Urothelium cell line (cell line): ENCODE measurements around the gene PPFIA4.

Experiments used
- DNase-seq: peaks from one replicate; pipeline ENCODE4 v3.0.0; 2011; ENCODE audit warnings: low spot score, mixed read lengths
- FAIRE-seq: peaks from 2 replicates; lab custom pipeline; 2011; peaks lifted over from hg19 to GRCh38; lab: Jason Lieb, UNC

Gene PPFIA4

DNA sequence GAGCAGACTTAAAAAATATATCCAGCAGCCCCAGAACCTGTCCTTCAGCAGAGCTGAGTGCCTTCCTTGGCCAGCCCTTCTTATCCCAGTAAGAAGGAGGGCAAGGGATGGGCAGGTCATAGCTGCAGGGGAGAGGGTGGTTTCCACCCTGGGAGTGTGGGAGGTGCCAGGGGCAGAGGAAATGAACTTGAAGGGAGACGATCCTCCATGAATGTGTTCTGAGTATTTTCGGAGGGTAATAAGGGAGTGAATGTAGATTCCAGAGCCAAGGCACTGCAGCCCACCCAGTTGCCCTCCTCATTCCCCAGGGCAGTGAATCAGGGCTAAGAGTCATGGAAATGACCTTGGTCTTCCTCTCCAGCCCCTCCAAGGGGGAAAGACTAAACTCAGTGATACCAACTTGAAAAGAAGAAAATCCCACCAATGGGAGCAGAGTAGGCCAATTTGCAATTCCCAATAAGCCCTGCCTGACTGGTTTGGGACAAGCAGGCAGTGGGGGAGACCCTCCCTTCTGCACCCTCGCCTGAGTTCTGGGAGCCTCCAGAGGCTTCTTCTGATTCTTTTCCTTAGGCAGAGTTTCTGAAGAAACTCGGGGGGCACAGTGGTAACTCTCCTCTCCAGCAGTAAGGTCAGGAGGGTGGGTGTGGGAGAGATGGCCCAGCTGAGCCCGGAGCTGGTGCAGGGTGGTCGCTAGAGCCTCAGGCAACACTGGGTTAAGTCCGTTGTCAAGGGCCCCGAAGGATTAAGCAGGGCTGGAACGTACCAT, 55.4 kb downstream of the PPFIA4 start:
- FAIRE-seq, result no peak
- no peak for DNase-seq

DNA sequence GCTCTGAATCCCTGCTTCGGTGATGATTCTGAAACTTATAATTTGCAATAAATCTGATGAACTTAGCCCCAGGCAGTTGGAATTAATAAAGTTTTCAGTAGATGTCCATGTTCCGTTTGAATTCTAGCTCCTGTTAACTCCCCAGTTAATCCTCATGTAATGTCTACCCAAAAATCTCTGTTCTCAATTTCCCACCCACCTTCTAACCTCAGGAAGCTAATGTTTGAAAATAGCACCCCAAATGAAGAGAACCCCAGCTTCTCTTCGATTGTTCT, 55.9 kb downstream of the PPFIA4 start:
- no peak for DNase-seq
- no peak for FAIRE-seq

DNA sequence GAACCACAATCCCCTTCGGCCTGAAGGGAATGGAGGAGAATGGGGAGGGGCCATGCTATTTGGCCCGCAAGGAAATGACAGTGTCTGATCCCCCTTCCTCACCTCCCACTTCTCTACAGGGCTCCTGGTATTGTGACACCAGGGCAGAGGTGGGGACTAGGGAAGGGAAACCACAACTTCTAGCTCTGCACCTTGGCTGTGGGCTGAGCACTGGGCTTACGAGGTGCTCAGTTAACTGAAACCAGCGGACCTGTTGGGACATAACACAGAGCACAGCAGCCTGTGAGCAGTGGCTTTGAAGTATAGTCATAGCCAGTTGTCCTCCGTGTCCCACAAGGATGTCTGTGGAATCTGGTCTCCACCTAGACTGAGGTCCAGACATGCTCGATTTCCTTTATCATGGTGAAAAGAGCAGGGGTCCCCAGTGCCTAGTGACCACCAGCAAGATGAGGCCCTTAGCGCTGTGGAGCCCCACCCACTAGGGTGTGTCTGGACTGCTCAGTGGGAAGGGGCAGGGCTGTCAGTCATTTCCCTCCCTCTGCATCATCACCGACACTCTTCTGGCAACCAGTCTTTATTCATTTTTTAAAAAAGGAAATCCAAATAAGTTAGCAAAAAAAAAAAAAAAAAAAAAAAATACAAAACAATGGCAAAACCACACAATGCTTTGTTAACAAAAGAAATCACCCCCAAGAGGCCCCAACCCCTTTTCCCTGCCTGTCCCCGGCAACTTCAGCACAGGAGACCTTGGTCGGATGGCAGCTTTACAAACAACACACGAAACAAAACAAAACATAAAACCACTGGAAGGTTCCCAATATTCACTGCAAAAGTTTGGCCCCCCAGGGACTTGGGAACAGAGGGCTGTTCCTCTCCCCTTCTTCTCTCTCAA, 56.5 kb downstream of the PPFIA4 start:
- FAIRE-seq (no peak), DNase-seq (no peak)

DNA sequence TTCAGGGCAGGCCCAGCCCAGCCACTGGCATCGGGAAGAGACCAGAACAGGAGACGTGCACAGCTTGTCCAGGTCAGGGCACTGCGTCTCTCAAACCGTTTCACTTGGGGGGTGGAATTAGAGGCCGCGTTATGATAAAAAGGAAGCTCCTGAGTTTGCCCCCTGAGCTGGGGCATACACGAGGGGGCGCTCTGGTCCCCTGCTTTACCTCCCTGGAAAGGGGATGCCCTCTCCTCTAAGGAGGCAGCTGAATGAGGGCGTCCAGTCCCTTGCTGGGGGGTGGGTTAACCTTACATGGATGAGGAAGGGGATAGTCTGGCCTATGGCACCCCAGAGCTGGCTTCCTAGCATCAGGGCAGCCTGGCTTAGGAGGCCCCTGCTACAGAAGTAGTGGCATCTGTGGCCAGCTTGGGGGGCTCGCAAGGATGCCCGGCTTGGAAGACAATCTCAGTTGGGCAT, 57.2 kb downstream of the PPFIA4 start:
- no peak for FAIRE-seq
- no peak for DNase-seq

DNA sequence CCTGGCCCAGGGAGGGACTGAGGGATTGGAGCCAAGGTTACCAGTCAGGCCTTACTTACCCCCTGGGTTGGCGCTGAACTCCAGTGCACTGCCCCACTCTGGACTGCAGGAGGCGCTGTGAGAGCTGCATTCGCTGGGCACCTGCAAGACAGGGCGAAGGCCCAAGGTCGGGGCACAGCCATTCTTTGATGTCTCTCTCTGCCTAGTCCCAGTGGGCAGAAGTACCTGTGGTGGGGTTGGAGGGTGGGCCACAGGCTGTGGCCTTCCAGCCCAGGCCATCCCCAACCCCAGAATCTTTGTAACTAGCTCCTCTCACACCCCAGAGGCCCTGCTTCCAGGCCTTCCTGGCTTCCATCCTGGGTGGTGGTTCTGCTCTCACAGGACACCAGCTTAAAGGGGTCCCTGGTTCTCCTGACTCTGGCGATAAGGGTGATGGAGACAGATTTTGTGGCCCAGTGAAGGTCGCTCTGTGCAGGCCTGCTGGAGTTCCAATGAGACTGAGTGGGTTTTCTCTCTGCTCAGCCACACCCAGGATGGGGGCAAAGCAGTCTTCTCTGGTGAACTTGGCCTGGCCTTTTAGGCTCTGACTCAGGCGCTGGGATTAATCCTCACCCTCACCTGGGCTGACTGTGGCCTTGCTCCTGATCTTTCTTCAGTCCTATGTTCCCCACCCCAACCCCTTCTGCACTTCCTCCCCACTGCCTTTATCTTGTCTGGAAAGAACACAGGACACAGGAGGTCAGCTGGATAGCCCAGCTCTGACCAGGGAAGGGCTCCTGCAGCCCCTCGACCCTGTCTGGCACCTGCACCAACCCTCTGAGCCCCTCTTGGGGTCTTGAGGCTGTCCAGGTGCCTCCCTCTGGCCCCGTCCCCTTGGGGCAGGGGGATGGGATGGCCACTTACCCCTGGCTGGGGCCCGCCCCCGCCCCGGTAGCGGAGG, 58.6 kb downstream of the PPFIA4 start:
- FAIRE-seq, result no peak

DNA sequence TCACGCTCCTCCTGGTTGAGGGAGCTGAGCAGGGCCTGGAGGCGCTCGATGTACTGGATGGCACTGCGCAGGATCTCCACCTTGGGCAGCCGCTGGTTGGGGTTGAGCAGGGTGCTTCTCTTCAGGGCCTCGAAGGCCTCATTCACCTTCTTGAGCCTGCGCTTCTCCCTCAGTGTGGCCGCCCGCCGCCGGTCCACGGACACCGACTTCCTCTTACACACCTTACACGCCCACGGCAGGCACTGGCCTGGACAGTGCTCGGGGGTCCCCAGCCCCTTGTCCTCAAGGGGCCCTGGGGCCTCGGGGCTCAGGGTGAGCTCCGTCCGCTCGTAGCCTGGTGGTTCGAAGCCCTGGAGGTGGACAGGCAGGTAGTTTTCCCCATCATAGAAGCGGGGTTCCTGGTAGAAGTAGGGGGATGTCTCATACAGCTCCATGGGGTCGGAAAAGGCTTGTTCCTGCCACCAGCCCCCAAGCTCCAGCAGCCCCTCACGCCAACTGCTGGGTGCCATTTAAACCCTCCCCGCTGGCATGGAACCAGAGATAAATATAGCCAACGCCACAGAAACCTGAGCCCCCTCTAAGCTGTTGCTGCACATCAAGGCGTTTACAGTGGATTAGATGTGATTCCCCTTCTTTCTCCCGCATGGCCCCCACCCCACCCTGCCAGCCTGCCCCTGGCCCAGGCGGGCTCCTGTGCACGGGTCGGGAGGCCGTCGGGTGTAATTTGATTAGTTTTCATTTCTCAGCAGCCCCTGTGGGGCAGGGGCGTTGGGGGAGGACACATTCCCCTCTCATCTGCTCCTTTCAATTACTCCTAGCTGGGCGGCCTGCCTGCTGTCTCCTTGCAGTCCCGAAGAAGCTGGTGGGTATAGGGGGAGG, 59.5 kb downstream of the PPFIA4 start, which contains the start of gene MYOG:
TSS of gene MYOG (minus strand) at position 485 of the 879 bp plus-strand sequence. CDS start at position 434, 51 bp downstream.
- FAIRE-seq, result no peak
- no peak for DNase-seq

More for the DNA sequence above, 58.6 kb downstream of the PPFIA4 start:
- DNase-seq, result no peak

DNA sequence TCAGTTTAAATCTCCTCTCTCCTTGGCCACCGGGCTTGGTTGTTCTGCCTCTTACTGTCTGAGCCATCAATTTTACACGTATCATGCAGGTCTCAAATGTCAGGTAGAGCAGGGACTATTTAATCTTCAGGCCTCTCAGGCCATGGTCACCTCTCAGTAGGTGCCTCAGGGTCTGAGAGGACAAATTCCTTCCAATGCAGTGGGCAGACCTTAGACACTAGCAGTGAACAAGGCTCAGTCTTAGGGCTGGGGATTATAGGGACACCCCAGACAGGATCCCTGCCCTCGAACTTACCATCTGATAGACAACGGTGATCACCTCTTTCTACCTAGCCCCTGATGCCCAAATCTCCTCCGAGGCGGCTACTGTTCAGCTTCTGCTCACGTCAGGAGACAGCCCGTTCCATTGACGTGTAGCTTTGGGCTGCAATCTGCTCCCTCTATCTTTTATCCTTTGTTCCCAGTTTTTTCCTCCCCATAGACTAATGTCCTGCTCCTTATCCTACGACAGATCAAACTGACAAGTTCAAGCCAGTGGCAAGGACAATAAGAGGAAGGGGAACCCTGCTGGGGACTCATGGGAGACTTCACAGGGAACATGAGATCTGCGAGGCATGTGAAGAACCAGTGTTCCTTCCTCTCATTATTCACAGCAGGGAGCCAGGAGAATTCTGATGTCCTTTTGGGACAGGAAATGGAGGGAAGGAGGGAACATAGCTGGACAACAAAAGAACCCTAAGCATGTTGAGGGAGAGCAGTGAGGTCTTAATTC, 60.9 kb downstream of the PPFIA4 start:
- FAIRE-seq (no peak), DNase-seq (no peak)

DNA sequence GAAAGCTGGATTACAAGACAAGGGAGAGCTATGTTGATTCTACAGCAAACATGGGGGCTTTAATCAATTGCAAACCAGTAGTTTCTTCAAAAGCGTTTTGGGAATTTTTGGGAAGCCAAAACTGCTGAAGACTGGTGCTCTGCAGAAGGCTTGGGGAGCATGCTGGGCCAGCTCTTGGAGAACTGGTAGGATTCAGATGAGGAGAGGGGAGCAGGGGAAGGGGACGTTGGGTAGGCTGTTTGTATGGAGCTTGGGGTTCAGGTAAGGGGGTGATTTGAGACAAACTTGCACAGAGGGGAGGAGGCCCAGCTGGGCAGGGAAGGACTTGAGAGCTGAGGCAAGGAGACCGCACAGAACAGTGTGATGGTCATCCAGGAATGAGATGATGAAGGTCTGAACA, 62.1 kb downstream of the PPFIA4 start:
- FAIRE-seq (no peak), DNase-seq (no peak)

DNA sequence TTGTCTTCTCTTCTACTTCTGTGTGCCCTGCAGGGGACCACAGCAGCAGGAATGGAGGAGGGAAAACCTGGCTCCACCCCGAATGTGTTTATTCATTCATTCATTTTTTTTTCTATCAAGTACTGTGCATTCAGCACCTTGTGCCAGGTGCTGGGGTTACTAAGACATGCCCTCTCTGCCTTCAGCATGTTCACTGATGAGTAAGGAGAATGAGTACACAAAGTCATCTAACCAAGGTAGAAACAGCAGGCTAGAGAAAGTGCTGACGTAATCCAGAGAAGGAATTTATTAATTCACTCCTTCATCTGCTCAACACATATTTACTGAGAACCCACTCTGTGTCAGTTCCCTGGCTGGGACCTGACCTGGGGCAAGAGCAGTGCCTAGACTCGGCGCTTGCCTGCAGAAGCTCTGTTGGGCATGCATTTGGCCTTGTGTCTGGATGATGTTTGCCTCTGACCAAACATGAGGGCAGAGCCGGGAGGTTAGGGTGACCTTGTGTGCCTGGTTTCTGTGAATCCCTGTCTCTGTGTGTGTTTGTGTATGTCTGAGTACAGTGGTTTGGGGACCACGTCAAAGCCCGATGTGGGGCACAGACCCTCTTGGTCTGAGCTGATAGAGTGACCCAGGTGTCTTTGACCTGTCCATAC, 62.8 kb downstream of the PPFIA4 start:
- FAIRE-seq, result no peak
- no peak for DNase-seq

DNA sequence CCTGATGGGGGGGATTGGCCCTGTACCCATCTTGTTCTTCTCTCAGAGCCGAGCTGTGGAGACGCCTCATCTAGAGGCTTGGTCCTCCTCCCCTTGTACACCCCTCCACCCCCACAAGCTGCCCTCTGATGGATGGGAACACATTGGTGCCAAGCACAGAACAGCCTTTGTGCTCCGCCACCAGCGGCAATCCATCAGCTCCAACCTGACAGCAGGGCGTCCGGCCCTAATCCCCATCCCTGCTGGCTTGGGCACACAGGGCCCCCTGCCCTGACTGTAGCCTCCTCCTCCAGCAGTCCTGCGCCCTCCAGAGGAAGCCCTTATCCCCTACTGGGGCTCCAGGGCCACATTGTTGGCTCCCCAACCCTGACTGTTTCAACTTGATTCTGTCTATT, 63.4 kb downstream of the PPFIA4 start:
- no peak for FAIRE-seq
- no peak for DNase-seq

DNA sequence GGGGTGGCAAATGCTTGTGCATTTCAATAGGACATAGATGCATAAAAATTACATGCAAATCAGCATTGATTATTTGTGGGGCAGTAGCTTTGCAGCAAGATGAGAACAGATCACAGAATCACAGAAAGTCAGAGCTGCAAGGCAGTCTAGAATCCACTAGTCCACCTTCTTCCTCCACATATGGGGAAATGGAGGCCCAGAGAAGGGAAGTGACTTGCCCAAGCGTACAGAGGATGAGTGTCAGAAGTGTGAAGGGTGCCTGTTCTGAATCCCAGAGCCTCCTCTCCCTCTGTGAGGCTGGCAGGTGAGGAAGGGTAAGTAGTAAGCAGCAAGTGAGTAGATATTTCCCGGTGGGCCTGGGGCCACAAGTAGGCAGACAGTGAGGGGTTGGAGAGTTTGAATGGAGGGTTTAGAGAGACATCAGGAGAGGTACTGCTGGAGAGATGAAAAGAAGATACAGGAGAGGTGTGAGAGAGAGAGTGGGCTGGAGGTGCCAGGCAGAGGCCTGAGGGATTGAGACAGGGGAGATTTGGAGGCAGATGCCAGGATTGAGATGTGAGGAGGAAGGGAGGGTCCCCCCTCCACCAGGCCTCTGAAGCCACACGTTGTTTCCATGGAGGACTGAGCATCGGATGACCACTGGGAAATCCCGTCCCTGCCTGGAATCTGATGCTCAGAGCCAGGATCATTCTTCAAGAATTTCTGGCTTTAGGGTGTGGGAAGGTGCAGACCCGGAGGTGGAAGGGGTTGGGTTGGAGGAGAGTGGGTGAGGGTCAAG, 64.3 kb downstream of the PPFIA4 start:
- no peak for FAIRE-seq
- DNase-seq, result no peak

DNA sequence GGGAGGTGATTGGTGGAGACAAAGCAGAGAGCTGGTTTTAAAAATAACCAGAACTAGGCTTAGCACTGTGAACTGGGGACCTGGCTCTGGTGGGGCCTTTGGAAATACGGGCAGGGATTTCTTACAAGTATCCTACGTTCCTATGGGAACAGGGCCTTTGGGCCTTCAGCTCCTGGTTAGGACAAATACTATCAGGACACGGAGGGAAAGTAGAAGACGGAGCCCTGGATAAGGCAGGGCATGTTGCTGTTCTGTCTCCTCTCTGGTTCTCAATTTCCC, 64.8 kb downstream of the PPFIA4 start:
- FAIRE-seq, result no peak
- DNase-seq, result no peak

DNA sequence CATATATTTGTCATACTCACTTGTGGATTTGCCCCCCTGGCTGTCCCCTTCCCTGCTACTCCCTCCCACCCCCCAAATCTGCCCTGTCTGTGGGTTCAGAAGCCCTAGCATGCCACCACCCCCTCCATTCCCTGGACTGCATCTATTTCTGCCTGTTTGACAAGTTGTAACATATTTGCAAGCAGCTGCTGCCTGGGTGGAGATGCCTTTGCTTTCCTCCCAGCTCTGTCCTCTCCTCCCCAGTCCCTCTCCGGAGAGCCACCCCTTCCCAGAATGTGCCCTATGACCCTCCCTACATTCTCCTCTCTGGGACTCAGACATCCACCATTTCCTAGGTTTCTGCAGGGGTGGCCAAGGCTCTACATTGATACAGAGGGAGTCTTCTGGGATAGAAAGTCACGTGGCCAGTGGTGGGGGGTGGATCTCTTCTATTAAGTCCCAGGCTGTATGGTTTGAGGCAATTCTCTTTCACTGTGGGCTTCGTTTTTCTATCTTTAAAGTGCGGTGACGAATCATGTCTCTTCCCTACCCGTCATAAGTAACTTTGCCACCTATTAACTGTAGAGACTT, 65.6 kb downstream of the PPFIA4 start:
- FAIRE-seq (no peak), DNase-seq (no peak)

DNA sequence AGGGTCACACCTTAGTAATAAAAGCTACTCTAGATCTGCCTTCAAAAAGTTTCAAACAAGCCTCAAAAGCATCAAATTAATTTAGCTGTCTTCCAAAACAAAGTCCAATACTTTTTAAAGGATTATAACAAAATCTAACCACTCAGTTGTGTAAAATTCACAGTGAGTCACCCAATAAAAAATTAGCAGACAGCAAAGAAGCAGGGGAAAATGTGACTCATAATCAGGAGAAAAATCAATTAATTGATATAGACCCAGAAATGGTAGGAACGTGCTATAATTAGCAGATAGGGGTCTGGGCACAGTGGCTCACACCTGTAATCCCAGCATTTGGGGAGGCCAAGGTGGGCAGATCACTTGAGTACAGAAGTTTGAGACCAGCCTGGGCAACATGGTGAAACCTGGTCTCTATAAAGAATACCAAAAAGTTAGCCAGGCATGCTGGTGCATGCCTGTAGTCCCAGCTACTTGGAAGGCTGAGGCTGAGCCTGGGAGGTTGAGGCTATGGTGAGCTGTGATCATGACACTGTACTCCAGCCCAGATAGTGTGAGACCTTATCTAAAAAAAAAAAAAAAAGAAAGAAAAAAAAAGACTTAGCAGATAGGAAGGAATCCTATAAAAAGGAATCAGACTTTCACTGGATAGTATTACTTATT, 67.6 kb downstream of the PPFIA4 start:
- DNase-seq (no peak), FAIRE-seq (no peak)

DNA sequence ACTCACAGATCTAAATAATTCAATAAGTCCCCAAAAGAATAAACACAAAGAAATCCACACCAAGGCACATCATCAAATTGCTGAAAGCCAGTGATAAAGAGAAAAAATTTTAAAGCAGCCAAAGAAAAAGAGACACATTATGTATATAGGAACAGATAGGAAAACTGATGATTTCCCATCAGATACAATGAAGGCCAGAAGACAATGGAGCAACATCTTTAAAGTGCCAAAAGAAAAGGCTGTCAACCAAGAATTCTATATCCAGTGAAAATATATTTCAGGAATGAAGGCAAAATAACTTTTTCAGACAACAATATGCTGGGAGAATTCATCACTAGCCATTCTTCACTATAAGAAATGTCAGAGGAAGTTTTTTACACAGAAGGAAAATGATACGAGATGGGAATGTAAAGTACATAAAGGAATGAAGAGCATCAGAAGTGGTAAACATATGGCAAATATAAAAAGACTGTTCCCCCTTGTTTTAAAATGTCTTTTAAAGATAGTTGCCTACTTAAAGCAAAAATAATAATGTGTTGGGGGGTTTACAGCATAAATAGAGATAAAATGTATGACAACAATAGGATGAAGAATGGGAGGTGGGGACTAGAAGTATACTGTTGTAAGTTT, 68.9 kb downstream of the PPFIA4 start:
- FAIRE-seq, result no peak
- DNase-seq, result no peak

DNA sequence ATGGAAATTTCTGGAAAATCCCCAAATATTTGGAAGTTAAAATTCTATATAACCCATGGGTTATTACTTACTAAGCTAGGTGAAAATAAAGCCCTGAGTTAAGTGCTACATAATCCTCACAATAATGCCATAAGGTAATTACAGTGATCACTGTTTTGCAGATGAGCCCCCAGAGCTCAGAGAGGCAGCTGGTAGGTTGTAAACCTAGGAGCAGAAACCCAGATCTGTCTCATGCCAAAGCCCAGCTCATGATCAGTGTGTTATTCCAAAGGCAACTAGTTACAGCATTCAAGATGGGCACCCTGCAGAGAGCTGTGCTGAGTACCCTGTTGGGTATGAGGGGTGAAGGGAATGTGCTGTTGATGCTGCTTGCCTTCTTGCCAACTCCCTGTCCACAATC, 70.3 kb downstream of the PPFIA4 start:
- FAIRE-seq (no peak), DNase-seq (no peak)

DNA sequence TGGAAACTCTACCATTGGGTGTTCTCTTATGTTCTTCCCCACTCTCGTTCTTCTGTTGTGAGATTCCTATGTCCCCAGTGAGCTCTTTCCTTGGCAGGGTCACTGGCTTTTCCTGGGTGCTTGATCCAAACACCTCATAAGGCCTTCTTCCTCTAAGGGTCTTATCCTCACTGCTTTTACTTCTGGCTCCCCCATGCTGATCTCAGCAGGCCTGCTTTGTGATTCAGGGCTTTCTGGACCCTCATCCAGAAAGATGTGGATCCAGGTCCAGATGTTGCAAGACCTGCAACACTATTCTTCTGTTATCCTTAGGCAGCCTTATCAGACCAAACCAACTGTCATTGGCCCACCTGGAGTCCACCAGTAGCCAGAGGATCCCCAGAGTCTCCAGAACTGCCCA, 70.7 kb downstream of the PPFIA4 start:
- FAIRE-seq, result no peak

More for the DNA sequence above, 70.7 kb downstream of the PPFIA4 start:
- no peak for DNase-seq
